Kasumi-1 (cell line): ENCODE results near the gene GMDS.

ENCODE experiments used
- DNase-seq, 2 experiments: peaks; one replicate each; lab custom pipeline; 2025; lab: John Stamatoyannopoulos, UW

Gene GMDS

DNA sequence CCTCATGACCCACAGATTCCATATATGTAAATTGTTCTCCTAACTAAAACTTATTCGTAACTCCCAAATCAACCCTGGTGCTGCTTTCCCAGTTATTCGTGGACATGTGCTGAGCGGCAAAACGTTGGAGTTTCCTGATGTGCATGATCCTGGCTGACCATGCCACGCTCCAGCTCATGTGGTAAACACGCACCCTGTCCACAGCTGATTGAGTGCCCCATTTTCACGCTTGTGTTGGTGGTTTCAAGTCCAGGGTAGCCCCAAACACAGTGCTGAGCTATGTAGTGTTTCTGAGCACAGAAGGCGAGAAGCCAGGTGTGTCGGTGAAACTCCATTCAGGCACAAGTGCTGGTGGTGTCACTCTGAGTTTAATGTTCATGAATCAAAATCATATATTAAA lies 654.8 kb downstream of the GMDS start:
- DNase-seq: no peak

DNA sequence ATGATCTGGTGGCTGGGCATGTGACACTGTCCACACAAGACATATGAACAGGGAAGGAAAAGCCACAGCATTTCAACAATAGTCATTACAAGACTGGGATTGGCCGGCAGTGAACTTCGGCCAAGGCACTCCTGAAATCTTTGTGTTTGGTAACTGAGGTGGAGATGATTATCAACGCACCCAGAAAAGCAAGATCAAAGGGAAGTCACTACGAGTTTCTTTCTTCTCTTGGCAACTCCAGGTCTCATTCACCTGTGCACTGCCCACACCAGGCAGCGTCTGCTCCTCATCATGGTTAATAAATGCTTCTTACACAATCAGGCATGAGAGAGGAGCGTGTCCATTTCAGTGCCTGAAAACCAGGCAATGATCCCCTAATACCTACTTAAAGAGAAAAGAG lies 656.2 kb downstream of the GMDS start:
- DNase-seq: no peak

DNA sequence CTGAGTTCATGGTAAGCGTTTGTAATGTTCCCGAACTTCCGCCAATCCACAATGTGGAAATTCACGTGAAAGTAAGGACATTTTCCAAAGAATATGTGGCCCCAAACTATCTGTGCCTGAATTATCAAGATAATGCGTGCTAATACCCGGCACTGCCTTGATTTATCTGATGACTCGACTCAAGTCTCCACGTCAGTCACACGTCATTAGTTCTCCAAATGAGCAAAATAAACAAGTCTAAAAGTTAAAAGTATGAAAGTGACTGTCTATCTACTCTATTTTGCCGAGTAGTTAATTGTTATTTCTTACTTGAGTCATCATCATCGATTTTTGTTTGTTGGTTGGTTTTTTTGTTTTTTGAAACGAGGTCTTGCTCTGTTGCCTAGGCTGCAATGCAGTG lies 657.4 kb downstream of the GMDS start:
- DNase-seq: no peak

DNA sequence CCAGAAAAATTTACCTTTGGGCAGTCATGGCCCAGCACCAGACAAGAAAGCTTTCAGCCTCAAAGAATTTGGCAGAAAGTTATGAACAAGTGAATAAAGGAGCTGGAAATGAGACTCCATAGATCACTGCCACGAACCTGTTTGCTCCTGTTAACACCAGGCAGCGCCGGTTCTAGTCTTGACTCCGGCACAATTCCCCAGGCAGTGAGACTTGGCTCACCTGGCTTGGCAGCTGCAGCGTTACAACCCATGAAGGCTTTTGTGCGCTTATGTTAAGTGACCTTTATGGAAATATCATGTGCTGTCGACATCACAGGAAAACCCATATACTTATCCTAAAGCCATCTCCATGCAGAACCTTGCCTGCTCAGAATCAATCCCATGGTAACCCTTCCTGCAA lies 657.9 kb downstream of the GMDS start:
- DNase-seq: no peak

DNA sequence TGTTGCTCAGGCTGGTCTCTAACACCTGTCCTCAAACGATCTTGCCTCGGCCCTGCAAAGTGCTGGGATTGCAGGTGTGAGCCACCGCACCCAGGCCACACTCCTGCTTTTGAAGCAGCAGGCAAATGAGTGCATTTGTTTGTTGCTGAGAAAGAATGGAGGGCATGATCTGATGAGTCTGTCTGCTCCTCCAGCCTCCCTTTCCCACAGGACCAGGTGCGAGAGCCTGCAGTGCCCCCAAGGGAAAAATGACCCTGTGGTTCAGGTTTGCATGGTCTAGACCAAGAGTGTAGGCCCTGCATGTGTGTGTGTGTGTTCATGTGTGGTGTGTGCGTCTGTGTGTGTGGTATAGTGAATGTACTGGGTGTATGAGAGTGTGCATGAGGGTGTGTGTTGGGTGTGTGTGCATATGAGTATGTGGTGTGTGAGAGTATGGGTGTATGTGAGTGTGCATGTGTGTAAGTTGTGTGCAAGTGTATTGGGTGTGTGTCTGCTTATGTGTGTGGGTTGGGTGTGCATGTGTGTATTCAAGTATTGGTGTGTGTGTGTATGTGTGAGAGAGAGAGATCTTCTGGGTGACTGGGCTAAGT lies 658.4 kb downstream of the GMDS start:
- no peak for DNase-seq

DNA sequence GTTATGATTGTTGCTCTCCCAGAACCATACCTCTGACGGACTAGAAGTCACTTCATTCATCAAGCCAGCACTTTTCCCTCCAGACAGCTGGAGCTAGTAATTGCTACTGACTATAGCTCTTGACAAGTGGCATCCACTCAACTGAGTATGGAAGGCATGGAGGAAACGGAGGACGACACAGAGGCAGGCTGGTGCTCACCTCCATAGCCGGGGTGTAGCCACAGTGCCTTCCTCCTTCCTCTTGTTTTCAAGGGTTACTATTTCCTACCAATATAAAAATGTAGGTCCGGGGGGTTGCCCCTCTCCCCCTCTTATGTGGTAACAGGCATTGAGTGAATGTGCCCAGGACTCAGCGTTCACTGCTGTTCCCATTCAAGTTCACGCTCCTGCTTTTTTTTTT lies 659.1 kb downstream of the GMDS start:
- DNase-seq: no peak

DNA sequence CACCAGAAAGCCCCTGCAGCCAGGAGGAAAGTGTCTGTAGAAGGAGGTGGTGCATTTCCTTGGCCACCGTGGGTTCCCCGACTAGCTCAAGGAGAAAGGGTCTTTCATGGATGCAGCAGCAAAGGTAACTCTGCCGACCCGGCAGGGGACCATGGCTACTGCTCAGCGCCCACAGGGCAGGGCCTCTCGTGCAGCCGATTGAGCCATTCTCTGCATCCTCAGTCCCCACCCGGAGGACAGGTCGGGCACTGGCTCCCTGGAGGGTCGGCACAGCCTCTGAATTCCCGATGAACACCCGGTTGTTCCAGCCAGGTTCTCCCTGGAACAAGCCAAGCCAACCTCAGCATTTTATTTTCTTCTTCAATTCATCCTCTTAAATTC lies 659.7 kb downstream of the GMDS start:
- no peak for DNase-seq

DNA sequence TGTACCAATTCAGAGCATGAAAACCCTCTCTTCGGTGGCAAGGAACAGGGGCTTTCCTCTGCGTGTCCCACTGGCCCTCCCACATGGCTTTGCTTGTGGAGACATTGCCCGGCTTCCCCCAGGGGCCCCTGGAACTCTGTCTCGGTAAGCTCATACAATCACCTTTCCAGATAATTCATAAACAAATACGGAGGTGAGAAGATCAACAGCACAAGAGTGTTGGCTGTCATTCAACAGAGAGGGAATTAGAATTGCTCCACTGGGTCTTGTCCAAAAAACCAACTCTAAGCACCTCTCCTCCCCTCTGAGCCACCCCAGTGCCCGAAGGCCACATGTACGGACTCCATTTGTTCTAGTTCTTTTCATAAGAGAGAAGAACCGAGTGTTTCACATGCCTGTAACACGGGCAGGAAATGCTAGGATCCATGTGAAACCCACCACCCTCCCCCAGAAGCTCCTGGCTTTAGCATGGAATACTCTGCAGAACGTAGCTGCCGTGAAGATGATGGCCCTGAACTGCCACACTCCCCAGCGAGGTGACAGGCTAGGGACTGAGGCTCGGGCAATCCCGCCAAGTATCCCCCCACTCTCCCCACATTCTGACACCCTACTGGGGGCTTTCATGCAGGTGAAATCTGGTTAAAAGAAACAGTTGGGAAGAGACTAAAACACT lies 660.3 kb downstream of the GMDS start:
- no peak for DNase-seq

DNA sequence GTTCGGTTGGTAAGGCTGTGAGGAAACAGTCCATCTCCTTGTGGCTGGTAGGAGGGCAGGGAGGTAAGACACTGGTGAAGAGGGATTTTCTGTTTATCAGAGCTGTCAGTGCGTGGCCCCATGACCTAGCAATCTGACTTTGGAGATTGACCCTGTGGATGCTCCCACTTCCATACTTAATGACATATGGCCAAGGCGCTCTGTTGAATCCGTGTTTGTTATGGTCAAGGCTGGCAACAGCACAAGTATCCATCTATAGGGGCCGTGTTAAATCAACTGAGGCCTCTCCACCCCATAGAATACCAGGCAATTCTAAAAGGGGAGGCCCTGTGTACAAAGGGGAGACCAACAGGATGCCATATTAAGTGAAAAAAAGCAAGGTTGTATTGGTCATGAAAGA lies 661.3 kb downstream of the GMDS start:
- DNase-seq: no peak

DNA sequence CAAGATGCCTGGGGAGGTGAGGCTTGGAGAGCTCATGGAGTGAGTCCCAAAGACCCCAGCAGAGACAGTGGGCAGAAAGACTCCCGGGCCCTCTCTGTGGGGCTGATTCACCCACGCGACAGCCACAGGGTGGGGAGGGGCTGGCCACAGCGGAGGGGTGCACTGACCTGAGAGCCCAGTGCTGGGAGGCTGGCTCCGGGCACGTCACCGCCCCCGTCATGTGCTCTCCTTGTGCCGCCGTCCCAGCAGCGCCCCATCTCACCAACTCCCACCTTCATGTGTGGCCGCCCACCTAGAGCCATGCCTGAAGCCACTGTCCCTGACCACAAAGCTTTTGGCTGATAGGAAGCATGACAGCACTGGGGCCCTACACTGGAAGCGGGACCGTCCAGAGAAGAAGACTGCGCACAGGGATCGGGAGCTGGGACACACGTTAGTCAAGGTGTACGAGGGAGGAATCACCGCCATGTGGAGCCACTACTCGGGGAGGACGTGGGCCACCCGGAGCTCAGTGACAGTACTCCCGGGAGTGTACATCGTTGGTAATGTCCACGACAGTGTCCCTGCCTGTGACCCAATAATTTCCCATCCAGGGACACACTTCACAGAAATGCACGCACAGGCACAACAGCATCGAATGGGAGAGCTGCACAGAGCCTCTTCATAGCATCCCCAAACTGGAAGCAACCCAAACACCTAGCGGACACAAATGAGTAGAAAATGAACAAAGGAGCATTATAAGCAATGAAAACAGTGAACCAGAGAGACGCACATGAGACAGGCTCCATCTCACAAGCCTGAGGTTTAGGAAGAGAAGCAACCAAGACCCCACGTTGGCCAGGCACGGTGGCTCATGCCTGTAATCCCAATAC lies 664.0 kb downstream of the GMDS start:
- no peak for DNase-seq

DNA sequence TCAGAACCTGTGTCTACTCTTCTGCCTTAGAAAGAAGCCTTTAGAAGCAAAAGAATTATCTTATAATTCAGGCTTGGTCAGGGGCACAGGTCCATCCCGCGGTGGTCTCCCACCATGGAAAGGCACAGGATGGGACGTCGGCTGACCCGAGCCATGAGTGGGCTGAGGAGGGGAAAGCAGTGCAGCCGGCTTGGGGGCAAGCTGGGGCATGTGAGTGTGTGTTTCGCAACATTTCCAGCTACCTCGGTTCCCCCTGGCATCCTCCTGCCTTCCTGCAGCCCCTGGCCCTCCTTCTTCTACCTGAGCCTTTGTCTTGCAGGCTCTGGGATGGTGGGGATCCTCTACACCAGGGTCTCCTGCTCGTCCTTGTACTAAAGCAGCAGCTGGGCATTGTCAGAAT lies 664.8 kb downstream of the GMDS start:
- DNase-seq: no peak

DNA sequence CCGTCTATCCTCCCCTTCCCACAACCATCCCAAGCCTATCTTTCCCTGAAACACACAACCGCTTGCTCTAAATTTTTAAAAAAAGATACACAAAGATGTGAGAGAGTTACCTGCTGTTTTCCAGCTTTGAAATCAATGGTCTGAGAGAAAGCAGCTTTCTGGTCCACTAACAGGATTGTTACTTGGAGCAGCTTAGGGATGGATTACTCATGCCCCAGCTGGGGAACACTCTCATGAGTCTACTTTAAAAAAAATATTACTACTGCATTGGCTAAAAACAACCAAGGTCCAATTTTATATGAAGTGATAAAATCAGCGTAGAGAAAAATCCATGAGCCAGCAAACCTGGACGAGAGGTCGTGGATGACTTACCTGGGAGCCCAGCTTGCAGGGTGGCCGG lies 665.3 kb downstream of the GMDS start:
- DNase-seq: no peak

DNA sequence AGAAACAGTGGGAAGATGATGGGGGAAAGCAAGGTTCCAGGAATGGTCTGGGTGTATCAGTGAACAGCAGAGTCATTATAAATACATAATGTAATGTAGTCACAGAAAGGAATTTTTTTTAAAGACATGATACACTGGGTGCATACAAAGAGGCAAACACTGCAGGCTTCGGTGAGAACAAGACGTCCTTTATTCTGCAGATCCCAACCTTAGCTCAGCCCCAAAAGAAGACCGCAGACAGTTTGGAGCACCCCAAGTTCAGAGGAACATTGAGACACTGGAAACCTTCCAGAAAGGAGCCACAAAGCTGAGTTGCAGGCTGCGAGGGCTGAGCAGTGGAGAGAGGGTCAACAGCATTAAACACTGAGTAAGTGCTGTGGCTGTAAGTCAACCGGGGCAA lies 666.3 kb downstream of the GMDS start:
- no peak for DNase-seq

DNA sequence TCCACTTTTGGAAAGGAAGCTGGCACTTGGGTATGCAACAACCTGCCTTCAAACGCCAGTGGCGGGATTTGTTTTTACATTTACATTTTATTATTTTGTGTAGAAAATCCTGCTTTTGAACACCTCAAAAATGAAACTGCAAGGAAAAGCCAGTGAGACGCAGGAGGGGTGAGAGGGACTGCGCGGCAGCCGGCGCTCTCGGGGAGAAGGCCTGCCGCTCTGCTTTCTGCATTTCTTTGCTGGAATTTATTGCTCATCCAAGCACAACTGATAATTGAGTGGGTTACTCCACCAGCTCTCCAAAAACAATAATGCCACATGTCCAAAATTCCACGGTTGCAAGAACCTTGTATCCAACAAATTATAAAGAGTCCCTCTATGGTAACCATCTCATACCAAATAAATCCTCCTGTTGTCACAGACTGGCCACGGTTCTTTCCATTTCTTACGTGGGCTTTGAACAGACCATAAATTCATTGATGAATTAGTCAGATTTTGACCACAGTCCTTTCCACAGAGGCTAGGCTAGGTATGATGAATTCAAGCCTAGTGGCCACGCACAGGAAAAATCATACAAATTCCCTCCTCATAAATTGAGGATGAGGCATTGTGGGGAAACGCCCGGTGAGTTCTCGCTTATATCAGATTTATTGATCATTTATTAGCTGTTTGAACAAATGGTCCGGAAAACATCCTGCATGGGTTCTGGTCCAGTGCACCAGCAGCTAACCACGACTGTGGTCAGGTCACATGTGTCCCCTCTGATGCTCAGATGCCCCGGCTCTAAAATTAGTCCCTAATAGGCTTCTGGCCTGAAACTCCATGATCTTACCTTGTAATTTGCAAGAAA lies 667.3 kb downstream of the GMDS start:
- no peak for DNase-seq

DNA sequence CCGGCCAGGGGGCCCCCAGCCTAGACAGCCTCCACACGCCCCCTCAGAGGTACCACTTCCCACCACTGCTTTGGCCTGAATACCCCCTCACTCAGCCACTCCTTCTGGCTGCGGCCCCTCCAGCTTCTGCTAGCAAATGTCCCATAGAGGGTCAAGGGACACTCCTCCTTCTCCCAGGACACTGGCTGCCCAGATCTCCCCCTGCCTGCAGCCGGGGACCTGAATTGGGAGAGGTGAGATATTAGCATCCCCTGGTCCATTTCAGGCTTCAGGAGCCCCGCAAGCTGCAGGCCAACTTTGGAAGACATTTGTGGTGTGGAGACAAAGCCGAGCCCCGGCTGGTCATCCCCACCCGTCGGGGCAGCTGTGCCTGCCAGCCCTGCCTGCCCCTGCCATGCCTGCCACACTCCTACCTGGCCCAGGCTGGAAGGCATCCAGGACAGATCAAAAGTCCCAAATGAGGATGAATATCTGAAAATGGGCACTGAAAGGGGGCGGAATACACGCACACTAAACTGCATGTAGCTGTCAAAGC lies 668.2 kb downstream of the GMDS start:
- DNase-seq: no peak

DNA sequence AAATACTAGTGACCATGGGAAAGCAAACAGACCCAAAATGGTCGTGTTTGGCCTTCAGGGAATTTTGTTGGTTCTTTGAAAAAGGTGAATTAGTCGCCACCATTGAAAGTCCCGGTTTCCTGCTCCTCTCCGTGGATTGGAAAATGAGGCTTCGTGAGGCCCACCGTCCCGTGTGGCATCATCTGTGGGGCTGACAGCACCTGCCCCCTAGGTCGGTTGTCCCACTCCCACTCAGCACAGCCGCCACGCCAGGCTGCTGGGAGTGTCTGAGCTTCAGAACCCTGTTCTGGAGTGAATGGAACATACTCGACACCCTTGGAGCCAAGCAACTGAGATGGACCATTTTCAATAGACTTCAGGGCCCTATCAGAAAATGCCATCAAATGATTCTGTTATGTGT lies 668.7 kb downstream of the GMDS start:
- DNase-seq: no peak

DNA sequence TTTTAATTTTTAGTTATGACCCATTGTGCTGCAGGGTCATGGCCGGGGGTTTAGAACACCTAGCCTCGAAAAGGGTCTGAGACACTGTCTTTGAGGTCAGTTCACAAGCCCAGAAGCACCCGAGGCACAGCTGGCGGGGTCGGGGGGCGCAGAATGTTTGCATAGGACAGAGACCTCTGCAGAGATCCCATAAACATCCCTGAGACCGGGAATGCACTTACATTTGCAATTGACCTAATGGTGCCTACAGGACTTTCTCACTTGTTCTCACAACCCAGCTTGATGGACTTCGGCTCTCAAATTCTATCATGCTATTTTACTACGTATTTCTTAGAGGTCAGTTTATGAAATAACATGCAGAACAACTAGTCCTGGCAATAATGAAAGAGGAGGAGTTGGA lies 669.2 kb downstream of the GMDS start:
- DNase-seq: no peak

DNA sequence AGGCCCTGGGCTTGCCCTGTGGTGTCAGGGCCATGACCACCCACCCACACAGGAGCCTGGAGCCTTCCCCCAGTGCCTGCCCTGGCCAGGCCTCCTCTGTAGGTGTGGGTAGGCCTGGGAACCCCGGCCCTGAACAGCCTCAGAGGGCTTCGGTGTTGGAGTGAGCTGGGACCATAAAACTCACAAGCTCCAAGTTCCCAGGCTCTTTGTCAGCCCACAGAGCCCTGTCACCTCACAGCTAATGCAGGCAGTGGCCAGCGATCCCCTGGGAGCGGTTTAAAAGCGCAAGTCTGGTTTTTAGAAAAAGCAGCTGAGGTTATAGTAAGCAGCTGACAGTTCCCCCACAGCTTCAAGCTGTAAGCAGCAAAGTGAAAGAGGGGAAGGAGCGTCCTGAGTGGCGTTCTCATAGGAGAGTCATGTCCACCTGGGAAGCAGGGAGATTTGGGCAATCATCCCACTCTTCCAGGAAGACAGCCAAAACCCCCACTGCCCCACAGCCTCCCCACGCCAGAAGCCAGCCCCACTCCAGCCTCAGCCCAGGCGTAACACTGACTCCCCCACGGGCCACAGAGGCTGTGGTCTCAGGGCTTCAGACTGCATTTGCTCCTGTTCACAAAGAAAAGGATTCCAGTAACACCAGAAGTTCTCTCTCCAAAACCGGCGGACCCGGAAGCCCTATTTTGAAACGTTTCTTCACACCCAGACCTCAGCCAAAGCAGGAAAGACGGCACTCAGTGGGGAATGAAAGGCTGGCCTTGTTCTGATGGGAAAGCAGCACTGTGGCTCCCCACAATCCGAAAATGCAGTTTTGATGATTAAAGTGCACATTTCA lies 670.0 kb downstream of the GMDS start:
- no peak for DNase-seq

DNA sequence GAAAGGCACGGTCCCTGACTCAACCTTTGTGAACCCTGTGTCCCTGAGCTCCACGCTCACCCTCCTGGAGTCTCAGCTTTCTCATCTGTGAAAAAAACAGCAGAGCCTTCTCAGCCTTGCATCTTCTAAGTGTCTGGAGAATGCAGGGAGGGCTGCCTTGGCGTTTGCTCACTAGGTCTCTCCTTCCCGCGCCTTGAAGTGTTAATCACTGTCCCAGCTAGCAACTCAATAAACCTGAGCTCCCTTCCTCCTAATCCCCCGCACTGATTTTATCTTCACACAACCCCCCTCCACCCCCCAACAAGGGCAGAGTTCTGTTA lies 670.6 kb downstream of the GMDS start:
- no peak for DNase-seq

DNA sequence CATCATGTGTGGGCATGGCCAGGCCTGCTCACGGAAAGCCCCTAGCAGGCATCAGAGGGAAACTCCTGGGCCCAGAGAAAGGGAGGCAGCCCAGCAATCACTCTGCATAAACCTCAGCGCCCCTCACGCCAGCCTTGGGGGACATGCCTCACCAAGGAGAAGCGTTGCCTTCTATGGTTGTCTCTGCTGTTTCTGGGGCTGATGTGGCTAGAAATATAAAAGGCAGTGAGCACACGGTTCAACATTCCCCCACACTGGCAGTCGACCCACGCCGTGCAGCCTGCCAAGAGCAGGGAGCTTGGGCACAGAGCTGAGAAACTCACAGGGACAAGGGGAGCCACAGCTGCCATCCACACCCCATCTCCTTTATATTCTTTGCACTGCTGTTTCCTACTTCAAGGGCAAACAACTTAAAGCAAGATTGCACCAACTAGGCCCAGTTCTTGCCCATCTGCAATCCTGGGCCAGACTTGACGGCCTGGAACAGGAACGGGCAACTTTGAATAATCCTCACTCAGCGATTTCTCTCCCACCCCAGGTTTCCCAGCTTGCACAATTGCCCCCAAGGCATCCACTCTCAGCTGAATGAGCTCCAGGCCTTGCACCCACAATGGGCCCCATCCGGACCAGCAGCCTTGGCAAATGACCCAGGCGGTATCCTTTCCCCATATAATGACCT lies 671.2 kb downstream of the GMDS start:
- DNase-seq: no peak
